T-cell (primary cell): ENCODE data around the gene SLC6A8. TPM values are rescaled to one million over a fixed set of nuclear protein-coding genes. Genes with fewer than 3 reads are reported as not detected.

Experiments
- ATAC-seq, 4 experiments: fragments of 200-7000 bp in 3 of 4; fragments of 150-1000 bp in 1 of 4; cut with Tn5 transposase; replicated peaks in 1 of 4; 1 replicate in 3 of 4; 2 replicates in 1 of 4; pipeline ENCODE4 v1.10.0; 2021; ENCODE audit warnings: moderate library complexity in 3 of 4, mild to moderate bottlenecking in 2 of 4, moderate number of reproducible peaks in 1 of 4
- CTCF ChIA-PET, 2 donors: fragments of 300-600 bp; sonication (Branson Sonifier 250); formaldehyde crosslinking; loops; one replicate each; lab custom pipeline; 2022; ENCODE audit warnings: antibody characterized with exemption in 2 of 2; lab: Charles Lee
- POLR2A ChIA-PET, 2 donors: fragments of 300-600 bp; sonication (Branson Sonifier 250); formaldehyde crosslinking; loops; one replicate each; lab custom pipeline; 2022; ENCODE audit warnings: antibody characterized with exemption in 2 of 2; lab: Charles Lee
- DNase-seq, 35 experiments: peaks; one replicate each; pipeline versions ENCODE4 v3.0.0 to v3.0.0-alpha.2; 2013 to 2023
- H3K27ac ChIP-seq: one replicate; pipeline ENCODE4 v1.5.1; 2013; ENCODE audit warnings: low read length
- H3K27me3 ChIP-seq, 2 experiments: replicated peaks in 1 of 2; 1 replicate in 1 of 2; 2 replicates in 1 of 2; pipeline versions ENCODE4 v1.6.1 to v1.7.0; 2013; ENCODE audit warnings: low read length in 1 of 2, mixed read lengths in 1 of 2; ENCODE audit not compliant: control insufficient read depth in 2 of 2, insufficient read depth in 2 of 2; ENCODE audit errors: extremely low read depth in 1 of 2
- H3K36me3 ChIP-seq, 2 donors: 1 replicate in 1 of 2; 2 replicates in 1 of 2; pipeline versions ENCODE4 v1.6.1 to v1.7.0; 2013; ENCODE audit warnings: low read length in 1 of 2; ENCODE audit not compliant: control insufficient read depth in 2 of 2, insufficient read depth in 1 of 2; ENCODE audit errors: extremely low read depth in 1 of 2
- H3K4me1 ChIP-seq, 2 experiments: 1 replicate in 1 of 2; 2 replicates in 1 of 2; pipeline versions ENCODE4 v1.6.1 to v1.7.0; 2013; ENCODE audit warnings: low read length in 2 of 2, mixed read lengths in 1 of 2; ENCODE audit not compliant: insufficient read depth in 2 of 2, control insufficient read depth in 1 of 2; ENCODE audit errors: extremely low read depth in 1 of 2
- H3K4me3 ChIP-seq, 2 donors: 1 replicate in 1 of 2; 2 replicates in 1 of 2; pipeline versions ENCODE4 v1.5.1 to v1.7.0; 2013; ENCODE audit warnings: mild to moderate bottlenecking in 2 of 2, low read length in 1 of 2, moderate library complexity in 1 of 2; ENCODE audit not compliant: control insufficient read depth in 1 of 2; ENCODE audit errors: extremely low read depth in 1 of 2
- H3K9me3 ChIP-seq: 2 replicates; pipeline ENCODE4 v1.7.0; 2013
- H3K27ac Mint-ChIP-seq, 2 donors: one replicate each; pipeline ENCODE4 v1.8.0; 2020 to 2021; ENCODE audit warnings: mild to moderate bottlenecking in 2 of 2, mixed read lengths in 2 of 2
- H3K27me3 Mint-ChIP-seq, 2 donors: one replicate each; pipeline ENCODE4 v1.8.0; 2021 to 2022; ENCODE audit warnings: mixed read lengths in 2 of 2
- H3K36me3 Mint-ChIP-seq: one replicate; pipeline ENCODE4 v1.8.0; 2021; ENCODE audit warnings: mixed read lengths
- H3K4me1 Mint-ChIP-seq, 3 donors: one replicate each; pipeline ENCODE4 v1.8.0; 2020 to 2022; ENCODE audit warnings: mixed read lengths in 3 of 3, mild to moderate bottlenecking in 1 of 3
- H3K4me3 Mint-ChIP-seq, 3 donors: one replicate each; pipeline ENCODE4 v1.8.0; 2020 to 2022; ENCODE audit warnings: mild to moderate bottlenecking in 3 of 3, mixed read lengths in 3 of 3, moderate library complexity in 3 of 3
- H3K9me3 Mint-ChIP-seq, 3 donors: one replicate each; pipeline ENCODE4 v1.8.0; 2020 to 2022; ENCODE audit warnings: mixed read lengths in 3 of 3
- WGBS: methylation state at CpG from one replicate; pipeline ENCODE4 v1.1.5; 2013; ENCODE audit warnings: missing lambda C conversion rate; ENCODE audit not compliant: insufficient coverage; 5-methylcytosine and 5-hydroxymethylcytosine counted together
- total RNA-seq, 35 experiments: library from RNA in 6 of 35; stranded (reverse) in 6 of 35; fragments of 120-200 nt in 1 of 35; gene quantifications; one replicate each; pipeline versions ENCODE4 v1.2.1 to v1.2.4 and lab custom pipeline; 2013 to 2026

Gene SLC6A8
- total RNA-seq: 1 to 10 TPM in 4 of 5 donors, under 1 TPM in 1; 0.89 to 2.3 (median 1.9) TPM
- 1.0 TPM for total RNA-seq (2013)
- total RNA-seq (lab: John Stamatoyannopoulos, UW): 0.64 to 5.4 (median 2.4) reads per million in 29 experiments

DNA sequence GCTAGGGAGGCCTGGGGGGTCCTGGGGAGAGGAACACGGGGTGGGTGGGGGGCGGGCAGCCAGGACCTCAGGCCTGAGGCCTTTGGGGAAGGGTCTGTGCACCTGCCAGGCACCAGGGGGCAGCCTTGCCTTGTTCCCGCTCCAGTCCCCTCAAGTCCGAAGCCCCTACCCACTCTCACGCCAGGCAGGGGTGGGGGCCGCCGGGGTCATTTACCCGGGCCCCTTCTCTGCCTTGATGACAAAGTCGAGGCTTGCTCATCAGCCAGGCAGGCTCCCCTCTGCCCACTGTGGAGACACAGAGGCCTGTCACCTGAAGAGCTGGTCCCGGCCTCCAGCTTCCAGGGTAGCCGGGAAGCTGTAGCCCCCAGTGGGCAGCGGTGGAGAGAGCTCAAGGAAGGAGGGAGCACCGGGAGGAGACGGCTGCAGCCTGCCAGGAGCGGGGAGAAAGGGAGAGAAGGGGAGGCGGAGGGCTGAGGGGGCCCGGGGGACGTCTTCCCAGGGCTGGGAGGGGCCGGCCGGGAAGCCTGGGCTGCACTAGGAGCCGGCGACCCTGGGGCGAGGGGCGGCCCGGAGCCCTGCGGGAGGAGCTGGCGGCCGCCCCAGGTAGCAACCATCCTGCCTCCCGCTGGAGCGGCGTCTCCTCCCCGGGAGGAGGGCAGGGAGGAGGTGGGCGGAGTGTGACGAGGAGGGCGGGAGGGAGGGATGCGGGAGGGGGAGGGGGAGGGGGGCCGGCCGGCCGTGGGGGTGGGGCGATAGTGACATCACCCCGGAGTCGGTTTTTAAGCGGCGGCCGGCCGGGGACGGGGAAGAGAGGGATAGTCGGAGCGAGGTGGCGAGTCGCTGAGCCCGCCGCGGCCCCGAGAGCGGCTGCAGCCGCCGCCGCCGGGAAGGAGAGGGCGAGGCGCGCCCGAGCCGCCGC, at the start of gene SLC6A8:
SLC6A8 (plus strand) TSS at position 806 of the 919 bp plus-strand sequence. CDS start 649 bp downstream, outside the sequence.
- Histone ChIP-seq H3K36me3 (no peaks in the 10 kb centered on the region), H3K4me1 (peaks cover 0 to 4% of the 10 kb centered on the region in 2 experiments), H3K4me3 (peak within 1 kb of the TSS in 1 of 2 donors; percentile 6), H3K27me3 (peaks cover 3 to 37% of the 10 kb centered on the region in 2 experiments), H3K9me3 (no peaks in the 10 kb centered on the region), H3K27ac (no peak within 1 kb of the TSS)
- Mint-ChIP-seq H3K9me3 (no peaks in the 10 kb centered on the region), H3K36me3 (no peaks in the 10 kb centered on the region), H3K27ac (no peak within 1 kb of the TSS), H3K4me1 (no peaks in the 10 kb centered on the region), H3K27me3 (peaks cover 8 to 11% of the 10 kb centered on the region in 2 donors), H3K4me3 (peak within 1 kb of the TSS; percentile 76 to 79 (median 77))
- DNase-seq (peak in 6 of 35 experiments; percentile 11 to 42 (median 24)), ATAC-seq (peak; percentile 42 to 59 (median 46))
- under 1% methylated on average over 27 of the region's 66 CpGs for WGBS
- ChIA-PET POLR2A (interaction anchor here (0.7 kb wide), 2 partner anchors 238 to 655 kb away, joined by 5 to 8 read pairs; no protein-coding TSS in a partner anchor), CTCF (interaction anchor here (0.7 to 1.4 kb wide), 2 partner anchors 22 to 238 kb away, joined by 6 to 8 read pairs; partner anchors contain the start of gene ARHGAP4 (in 1 of the 2))

DNA sequence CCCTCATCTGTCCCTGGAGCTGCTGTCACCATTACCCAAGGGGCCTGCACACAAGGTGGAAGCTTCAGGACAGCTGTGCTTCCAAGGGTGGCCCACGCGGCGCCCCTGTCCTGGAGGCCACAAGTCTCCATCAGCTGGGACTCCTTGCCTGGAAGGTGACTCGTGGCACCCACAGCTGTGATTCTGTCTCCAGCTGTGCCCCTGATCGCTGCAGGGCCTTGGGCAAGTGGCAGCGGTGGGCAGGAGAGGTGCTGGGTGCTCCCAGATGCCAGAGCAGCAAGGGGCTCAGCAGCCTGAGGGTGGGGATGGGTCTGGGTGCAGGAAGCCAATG, 49.7 kb upstream of the SLC6A8 start:
- ATAC-seq: no peak
- ChIA-PET CTCF (no interaction called here), POLR2A (no interaction called here)
- no peak overlapping the region for H3K27ac Mint-ChIP-seq
- H3K9me3 ChIP-seq: no peaks in the 10 kb centered on the region
- no peaks in the 10 kb centered on the region for H3K36me3 Mint-ChIP-seq
- WGBS: no CpG with 5 or more reads among the region's 6 CpGs
- H3K9me3 Mint-ChIP-seq: no peaks in the 10 kb centered on the region
- DNase-seq: no peak
- H3K27me3 Mint-ChIP-seq: peaks cover 17 to 24% of the 10 kb centered on the region in 2 donors
- peaks cover 0 to 45% of the 10 kb centered on the region in 2 experiments for H3K27me3 ChIP-seq
- no peak overlapping the region for H3K4me3 Mint-ChIP-seq
- H3K4me1 ChIP-seq: peaks cover 0 to 13% of the 10 kb centered on the region in 2 experiments
- H3K36me3 ChIP-seq: no peaks in the 10 kb centered on the region
- no peak overlapping the region for H3K27ac ChIP-seq
- H3K4me1 Mint-ChIP-seq: peaks cover 9 to 10% (median 10%) of the 10 kb centered on the region in 3 donors
- no peak overlapping the region for H3K4me3 ChIP-seq

DNA sequence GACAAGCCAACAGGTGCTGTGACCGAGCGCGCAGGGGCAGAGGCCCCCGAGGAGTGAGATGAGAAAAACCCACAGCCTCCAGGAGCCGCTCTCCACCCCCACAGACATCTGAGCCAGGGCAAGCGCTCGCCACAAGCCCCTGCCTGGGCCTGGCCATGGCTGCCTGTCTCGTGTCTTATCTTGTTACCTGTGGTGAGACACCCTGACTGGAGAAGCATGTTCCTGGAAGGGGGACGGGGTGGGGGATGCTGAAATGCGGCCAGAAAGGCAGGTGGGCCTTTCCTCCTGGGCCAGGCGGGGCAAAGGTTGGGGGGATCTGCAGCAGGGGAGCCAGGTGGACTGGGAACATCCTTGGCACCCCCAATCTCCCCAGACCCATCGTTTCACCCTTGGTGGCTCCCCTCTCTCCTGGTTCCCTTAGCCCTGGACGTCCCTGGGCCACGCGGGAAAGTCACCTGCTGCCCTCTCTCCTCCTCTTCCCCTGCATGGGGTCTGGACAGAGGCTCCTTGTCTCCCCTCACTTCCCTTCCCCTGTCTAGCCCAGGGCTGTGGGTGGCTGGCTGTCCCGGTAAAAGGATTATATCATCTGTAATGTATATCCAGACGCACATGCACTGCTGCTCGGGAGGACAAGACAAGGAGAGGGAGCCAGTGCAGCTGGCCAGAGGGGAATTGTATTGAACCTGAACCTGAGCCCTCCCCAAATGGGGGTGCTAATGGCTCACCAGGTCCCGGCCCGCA, 49.1 kb upstream of the SLC6A8 start:
- ATAC-seq (no peak), DNase-seq (no peak)
- ChIA-PET CTCF (no interaction called here), POLR2A (no interaction called here)
- H3K4me1 ChIP-seq: peaks cover 0 to 18% of the 10 kb centered on the region in 2 experiments
- no peaks in the 10 kb centered on the region for H3K36me3 ChIP-seq
- H3K27ac ChIP-seq: no peak overlapping the region
- Mint-ChIP-seq H3K4me1 (peaks cover 10 to 15% (median 14%) of the 10 kb centered on the region in 3 donors), H3K4me3 (no peak overlapping the region), H3K27ac (no peak overlapping the region), H3K36me3 (no peaks in the 10 kb centered on the region), H3K9me3 (no peaks in the 10 kb centered on the region), H3K27me3 (peaks cover 19 to 26% of the 10 kb centered on the region in 2 donors)
- no peaks in the 10 kb centered on the region for H3K9me3 ChIP-seq
- 92% methylated on average over 6 of the region's 20 CpGs for WGBS
- peaks cover 0 to 51% of the 10 kb centered on the region in 2 experiments for H3K27me3 ChIP-seq
- H3K4me3 ChIP-seq: no peak overlapping the region

DNA sequence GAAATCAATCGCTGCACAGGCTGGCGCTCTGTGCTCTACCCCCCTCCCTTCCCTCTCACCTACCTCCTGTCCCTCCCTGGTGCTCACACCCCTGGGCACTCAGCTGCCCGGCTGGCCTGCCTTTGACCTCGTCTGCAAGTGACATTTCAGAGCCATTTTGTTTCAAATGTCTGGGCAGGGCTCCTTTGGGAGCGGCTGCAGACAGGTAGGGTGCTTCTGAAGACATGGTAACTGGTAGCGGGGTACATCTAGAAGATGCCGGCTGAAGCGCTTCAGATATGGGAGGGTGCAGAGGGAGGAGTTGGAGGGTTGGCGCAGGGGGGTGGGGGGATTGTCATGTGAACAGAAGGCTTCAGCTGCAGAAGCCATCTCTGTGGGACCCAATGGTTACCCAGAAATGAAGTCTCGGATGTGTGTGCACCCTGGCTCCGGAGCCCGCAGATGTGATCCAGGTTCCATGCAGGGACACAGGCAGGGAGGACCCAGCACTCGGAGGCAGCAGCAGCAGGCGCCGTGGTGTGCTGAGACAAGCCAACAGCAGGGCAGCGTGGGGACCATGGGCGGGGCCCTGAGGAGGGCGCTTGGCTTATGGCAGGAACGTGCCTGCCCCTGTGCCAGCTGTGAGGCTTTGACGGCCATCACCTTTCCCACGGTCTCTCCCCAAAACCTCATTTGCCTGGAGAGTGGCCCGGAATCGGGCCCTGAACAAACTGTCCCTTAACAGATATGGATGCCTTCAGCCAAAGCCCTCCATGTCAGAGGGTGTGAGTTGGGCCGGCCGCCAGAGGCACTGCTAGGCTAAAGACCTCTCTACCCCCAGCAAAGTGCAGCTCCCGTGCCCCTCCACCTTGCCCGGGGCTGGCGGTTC, 48.3 kb upstream of the SLC6A8 start:
- Mint-ChIP-seq H3K4me3 (no peak overlapping the region), H3K4me1 (peaks cover 10 to 17% (median 14%) of the 10 kb centered on the region in 3 donors), H3K9me3 (no peaks in the 10 kb centered on the region), H3K27me3 (peaks cover 19 to 23% of the 10 kb centered on the region in 2 donors), H3K27ac (no peak overlapping the region), H3K36me3 (no peaks in the 10 kb centered on the region)
- ATAC-seq: no peak
- POLR2A ChIA-PET: no interaction called here
- no peak overlapping the region for H3K4me3 ChIP-seq
- CTCF ChIA-PET: no interaction called here
- H3K27me3 ChIP-seq: peaks cover 0 to 55% of the 10 kb centered on the region in 2 experiments
- peaks cover 0 to 21% of the 10 kb centered on the region in 2 experiments for H3K4me1 ChIP-seq
- H3K36me3 ChIP-seq: no peaks in the 10 kb centered on the region
- H3K9me3 ChIP-seq: no peaks in the 10 kb centered on the region
- 74% methylated on average over 10 of the region's 28 CpGs for WGBS
- no peak for DNase-seq
- no peak overlapping the region for H3K27ac ChIP-seq

DNA sequence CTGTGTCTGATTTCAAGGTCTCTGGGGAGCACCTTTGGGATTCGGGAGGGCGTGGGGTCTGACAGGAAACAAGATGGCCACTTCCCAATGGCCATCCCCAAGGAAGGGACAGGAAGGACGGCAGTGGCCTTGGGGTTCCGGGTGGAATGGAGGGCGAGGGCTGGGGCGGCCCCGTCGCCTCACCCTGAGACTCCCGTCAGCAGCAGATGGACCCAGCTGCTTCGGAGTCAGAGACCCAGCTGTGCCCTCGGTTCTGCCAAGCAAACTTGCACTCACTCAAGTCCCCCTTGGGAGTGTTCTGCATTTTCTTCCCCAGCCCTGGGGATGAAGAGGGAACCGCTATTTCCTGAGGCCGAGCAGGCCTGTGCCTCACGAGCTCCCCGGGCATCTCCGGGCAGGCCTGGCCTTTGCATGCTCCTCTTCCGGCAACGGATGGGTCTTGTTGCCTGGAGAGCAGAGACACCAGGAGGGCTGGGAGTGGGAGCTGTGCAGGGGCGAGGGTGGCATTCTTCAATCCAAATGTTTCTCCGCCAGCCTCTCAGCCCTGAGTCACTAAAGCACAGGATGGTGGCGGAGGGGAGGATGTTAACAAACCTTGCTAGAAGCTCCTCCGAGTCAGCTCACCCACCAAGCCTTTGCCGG, 47.6 kb upstream of the SLC6A8 start:
- peaks cover 10 to 20% (median 14%) of the 10 kb centered on the region in 3 donors for H3K4me1 Mint-ChIP-seq
- H3K27me3 ChIP-seq: peaks cover 0 to 63% of the 10 kb centered on the region in 2 experiments
- H3K27ac Mint-ChIP-seq: no peak overlapping the region
- WGBS: 100% methylated on average over 1 of the region's 23 CpGs
- H3K27ac ChIP-seq: no peak overlapping the region
- H3K36me3 ChIP-seq: no peaks in the 10 kb centered on the region
- peaks cover 16 to 26% of the 10 kb centered on the region in 2 donors for H3K27me3 Mint-ChIP-seq
- no peaks in the 10 kb centered on the region for H3K36me3 Mint-ChIP-seq
- H3K4me3 ChIP-seq: no peak overlapping the region
- H3K9me3 ChIP-seq: no peaks in the 10 kb centered on the region
- no peaks in the 10 kb centered on the region for H3K9me3 Mint-ChIP-seq
- no peak for ATAC-seq
- H3K4me3 Mint-ChIP-seq: peak overlapping the region in 1 of 3 donors; percentile 29
- ChIA-PET POLR2A (no interaction called here), CTCF (no interaction called here)
- H3K4me1 ChIP-seq: peaks cover 0 to 21% of the 10 kb centered on the region in 2 experiments
- DNase-seq: no peak
